HG03558 (cell line): ENCODE results near the gene SAP25.
"Not testable (repeated sequence)": the region's sequence is repeated elsewhere in the genome, so short reads cannot be mapped to it uniquely, and the experiment has no call there.

Source experiments
- ATAC-seq: cut with Tn5 transposase; IDR thresholded peaks from one replicate; pipeline ENCODE4 v1.9.1; 2021; ENCODE audit warnings: moderate number of reproducible peaks; ENCODE audit not compliant: unreplicated experiment; ENCODE audit errors: extremely low read depth

The SAP25 gene

DNA sequence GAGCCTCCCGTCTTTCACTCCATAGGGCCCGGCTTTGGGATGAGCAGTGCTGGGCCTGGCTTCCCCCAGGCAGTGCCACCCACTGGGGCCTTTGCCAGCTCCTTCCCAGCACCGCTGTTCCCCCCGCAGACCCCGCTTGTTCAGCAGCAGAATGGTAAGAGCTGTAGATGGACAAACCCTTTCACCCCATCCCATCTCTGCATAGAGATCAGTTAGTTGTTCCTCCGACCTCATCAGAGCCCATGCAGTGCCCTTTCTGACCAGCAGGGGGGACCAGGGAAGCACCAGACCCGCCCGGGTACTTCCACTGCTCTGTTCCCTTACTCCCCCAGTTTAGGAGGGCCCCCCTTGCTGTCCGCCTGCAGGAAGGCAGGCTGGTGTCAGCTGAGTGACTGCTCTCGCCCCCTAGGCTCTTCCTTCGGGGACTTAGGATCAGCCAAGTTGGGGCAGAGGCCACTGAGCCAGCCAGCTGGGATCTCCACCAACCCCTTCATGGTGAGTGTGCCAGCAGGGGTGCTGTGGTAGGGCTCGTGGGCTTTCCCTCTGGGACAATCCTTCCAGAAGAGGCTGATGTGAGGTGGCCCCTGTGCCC is 9.8 kb downstream of the SAP25 start:
- no peak for ATAC-seq

DNA sequence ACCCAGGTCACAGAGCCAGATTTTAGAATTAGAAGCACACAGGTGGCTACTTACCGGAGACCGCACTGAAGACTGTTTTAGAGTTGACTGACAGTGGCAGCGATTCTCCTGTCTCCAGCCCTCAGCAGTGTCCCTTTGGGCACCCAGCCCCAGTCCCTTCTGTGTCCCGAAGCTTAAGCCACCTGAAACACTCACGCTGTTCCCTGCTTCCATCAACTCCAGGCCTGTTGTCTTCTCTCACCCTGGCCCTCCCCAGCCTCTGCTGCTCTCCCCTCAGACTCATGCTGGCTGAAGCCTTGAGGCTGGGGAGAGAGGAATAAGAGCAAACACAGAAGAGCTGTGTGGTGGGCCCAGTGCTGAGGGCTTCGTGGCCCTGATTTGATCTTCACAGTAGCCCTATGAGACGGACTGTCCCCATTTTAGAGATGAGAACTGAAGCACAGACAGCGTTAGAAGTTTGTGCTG is 10.6 kb downstream of the SAP25 start:
- ATAC-seq = no peak

DNA sequence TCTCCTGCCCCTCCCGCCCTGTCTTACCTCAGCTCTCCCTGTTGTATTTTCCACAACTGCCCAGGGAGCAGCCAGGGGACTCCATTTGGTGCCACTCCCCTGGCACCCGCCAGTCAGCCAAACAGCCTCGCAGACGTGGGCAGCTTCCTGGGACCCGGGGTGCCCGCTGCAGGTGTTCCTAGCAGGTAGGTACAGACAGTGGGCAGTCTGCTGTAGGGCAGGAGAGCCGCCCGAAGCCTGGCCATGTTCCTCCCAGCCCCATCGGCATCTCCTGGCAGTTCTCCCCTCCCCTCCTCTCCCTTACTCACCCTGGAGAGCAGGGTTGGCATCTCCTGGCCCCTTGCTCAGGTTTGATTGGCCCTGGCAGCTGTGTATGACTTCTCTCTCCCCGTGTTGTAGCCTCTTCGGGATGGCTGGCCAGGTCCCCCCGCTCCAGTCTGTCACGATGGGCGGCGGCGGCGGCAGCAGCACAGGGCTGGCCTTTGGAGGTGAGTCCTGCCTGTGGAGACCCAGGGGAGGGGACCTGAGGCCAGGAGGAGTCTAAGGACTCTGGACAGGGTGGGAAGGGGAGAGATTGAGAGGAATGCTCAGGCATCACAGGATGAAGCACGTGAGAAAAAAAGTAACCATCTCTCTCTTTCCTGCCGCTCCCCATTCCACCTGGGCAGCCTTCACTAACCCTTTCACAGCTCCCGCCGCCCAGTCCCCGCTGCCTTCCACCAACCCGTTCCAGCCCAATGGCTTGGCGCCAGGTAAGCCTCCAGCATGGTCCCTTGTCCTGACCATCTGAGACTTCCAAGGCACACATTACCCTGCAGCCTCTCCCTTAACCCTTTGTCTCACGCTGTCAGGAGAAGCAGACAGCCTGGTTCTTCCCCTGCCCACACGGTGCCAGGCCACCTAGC is 11.3 kb downstream of the SAP25 start:
- ATAC-seq = no peak

DNA sequence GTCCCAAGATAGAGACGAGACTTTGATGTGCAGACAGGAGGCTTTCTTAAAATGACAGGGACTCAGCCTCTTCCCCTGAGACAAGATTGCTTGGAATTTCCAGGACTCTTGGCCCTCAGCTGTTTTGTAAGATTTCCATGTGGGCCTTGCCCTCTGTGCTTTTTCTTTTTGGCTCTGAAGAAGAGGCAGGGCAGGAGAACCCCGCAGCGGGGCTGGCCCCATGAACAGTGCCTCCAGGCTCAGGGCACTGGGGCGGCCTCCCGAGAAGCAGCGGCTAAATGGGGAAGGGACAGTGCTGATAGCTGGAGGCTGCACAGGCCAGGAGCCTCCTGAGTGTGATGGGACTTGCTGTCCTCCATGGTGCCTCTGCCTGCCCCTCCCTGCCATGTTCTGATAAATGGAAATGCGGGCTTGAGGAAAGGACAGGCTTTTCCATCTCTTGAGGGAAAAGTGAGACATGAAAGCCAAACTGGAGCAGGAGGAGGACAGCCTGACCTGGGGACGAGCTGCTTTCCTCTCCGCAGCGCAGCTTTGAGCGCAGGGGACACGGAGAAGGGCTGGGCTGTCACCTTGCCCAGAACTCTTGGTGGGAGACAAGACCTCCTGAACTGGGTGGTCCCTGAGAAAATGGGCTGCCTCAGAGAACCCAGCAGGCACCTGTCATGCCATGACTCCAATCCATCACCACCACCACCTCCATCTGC is 12.1 kb downstream of the SAP25 start:
- no peak for ATAC-seq

DNA sequence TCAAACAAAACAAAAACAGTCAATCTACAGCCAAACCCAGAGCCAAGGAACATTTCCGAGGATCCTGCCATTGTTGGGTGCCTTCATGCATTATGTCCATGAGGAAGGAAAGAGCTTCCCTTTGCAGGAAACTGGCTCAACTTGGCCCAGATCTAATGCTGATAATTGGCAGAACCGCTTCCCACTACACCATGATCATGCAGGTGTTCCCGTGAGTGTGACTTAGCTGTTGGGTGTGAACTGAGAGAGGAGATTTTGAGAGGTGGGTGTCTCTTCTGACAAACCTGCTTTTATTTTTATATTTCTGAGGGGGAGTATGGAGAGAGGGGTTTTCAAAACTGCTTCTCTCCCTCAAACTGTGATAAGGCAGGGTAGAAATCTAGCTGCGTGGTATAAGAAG is 14.6 kb downstream of the SAP25 start:
- ATAC-seq = no peak

DNA sequence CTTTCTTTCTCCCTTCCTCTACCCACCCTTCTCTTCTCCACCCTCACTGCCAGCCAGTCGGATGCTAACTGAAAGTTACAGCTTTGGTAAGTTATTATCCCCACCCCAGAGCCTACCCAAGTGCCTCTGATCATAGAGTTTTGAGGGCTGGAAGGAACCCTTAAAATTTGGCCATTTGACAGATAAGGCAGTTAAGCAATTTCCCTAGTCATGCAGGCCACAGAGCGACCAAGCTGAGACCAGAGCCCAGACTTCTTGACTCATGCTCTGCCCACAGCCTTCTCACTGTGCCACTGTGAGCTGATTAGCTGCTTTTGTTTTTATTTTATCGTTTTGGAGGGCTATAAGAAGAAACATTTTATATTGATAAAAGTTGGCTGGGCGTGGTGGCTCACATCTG is 17.2 kb downstream of the SAP25 start:
- no peak for ATAC-seq

DNA sequence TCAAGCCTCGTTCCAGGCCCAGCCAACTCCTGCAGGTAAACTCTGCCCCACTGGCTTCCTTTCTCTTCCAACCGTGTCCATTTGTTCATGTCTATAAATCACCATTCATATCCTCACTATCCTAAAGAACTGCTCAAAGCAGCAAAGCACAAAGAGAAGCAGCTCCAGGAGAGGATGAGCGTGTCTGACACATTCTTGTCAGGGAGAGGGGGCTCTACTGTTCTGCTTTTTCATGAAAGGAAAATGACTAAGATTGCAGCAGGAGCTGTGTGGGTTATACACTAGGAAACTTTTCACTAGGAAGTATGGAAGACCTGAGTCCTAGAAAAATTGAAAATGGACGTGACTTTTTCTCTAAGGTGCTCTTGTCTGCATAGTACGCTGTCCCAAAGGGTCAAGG is 18.0 kb downstream of the SAP25 start:
- ATAC-seq = no peak

DNA sequence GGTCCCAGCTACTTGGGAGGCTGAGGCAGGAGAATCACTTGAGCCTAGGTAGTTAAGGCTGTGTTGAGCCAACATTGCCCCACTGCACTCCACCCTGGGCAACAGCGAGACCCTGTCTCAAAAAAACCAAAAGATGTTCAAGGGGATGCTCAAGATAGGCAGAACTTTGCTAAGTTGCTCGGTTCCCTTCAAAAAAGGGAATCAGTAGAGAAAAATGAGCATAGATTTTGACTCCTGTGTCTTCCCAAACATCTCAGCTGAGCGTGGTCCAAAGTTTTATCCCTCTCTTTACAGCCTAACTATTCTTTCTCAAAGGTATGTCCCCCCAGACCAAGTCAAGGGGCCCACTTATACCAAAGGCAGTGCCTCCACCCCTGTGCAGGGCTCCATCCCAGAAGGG is 20.7 kb downstream of the SAP25 start:
- no peak for ATAC-seq

DNA sequence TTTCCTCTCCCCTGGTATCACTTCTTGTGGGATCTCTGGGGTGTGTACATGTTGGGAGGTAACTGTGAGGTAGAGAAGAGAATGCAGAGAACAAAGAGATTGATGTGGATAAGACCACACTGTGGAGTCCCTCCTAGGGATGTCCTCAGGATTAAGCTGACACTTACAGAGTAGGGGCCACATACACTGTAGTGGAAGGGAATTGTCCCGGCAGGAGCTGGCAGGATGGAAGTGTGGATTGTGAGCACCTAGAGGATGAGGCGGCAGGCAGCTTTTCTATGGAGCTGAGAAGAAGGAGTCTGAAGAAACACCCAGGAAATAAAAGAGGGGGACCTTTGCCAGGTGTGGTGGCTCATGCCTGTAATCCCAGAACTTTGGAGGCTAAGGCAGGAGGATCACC is 21.2 kb downstream of the SAP25 start:
- no peak for ATAC-seq

DNA sequence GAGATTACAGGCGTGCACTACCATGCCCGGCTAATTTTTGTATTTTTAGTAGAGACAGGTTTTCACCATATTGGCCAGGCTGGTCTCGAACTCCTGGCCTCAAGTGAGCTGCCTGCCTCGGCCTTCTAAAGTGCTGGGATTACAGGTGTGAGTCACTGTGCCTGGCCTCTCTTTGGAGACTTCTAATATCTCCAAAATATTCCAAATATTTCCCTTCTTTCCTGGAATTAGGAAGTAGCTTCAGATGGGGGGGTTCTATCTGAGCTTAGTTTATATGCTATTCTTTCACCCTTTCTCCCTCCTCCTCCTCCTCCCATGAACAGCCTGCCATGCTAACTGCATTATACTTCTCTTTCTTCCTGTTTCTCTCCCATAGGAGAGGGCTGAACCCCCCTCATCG is 25.3 kb downstream of the SAP25 start:
- not testable (repeated sequence) for ATAC-seq

DNA sequence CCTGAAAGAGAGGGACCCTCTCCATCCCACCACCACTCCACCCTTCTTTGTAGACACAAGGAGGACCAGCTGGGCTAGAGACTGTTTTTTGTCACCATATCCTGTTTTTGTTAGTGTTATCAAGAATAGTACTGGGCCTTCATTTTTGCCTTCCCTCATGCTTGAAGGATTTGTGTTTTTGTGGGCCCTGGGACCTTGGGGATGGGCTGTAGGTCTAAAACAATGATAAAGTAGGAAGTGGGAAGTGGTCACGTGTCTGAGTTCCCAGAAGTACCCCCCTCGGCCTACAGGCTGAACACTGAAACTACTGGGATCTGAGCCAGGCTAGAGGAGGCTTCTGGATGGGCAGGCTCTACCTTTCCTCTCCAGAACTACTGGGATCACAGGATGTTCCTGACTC is 25.8 kb downstream of the SAP25 start:
- ATAC-seq = no peak

DNA sequence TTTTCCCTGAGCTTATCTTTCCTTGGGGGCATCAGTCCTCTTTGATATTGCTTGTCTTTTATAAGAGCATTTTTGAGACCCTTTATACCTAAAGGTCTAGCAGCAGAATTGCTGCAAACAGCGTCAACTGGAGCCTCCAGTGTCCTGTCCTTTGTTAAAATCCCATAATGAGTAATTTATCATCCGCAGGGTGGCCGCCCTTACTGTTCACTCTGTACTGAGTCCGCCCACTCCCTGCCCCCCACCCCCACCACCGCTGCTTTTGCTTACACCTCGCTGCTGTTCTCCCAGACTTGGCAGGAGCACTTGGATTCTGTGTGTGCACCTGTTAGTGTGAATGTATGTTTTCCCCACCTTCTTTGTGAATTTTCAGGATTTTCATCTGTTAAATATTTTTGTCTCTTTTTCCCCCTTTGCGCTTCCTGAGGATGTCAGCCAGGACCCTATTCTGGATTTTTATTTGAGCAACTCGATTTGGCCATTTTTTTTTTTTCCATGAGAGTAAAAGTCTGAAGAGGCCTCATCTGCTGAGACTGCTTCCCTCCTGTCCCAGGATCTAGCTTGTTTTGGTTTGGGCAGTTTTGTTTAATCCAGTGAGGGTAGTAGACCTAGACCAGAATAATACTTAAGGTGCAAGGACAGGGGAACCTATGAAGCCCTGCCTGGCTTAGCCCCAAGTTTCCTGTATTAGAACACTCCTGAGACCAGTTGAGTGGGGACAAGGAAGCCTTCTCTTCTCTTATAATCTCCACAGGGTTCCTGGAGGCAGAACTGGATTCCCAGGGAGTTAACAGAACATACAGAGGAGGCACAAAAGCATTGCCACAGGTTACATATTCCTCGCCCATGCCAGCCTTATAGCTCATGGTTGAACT is 26.5 kb downstream of the SAP25 start:
- no peak for ATAC-seq

DNA sequence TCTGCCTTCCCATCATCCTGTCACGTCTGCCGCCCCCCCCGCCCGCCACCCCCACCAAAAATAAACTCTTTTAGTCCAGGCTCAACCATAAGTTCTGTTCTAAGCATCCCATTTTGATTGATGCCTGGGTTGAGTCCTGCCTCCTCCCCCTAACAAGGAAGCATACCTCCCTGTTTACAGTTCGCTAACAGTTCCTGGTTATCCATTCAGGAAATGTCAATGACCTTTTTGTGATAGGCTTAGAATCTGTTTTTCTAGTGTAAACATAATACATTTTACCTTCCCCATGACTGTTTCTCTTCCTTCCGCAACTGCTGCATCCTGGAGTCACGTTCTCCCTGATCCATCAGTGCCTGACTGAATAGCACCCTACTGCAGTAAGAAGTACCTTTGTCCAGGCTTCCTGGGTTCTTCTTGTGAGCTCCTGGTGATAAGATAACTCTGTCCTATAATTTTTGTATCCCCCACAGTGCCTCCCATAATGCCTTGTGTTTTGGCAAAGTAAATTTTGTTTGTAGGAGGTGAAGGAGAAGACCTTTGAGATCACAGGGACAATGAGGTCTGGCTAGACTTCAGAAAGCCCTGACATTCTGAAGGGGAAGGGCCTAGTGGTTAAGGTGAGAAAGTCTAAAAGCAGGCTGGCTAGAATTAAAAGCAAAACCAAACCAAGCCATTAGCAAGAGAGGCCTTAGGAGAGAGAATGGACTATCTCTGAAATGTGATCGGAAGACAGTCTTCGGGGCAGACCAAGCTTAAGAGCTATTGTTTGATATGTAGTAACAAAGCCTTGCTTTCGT is 27.4 kb downstream of the SAP25 start:
- ATAC-seq = no peak

DNA sequence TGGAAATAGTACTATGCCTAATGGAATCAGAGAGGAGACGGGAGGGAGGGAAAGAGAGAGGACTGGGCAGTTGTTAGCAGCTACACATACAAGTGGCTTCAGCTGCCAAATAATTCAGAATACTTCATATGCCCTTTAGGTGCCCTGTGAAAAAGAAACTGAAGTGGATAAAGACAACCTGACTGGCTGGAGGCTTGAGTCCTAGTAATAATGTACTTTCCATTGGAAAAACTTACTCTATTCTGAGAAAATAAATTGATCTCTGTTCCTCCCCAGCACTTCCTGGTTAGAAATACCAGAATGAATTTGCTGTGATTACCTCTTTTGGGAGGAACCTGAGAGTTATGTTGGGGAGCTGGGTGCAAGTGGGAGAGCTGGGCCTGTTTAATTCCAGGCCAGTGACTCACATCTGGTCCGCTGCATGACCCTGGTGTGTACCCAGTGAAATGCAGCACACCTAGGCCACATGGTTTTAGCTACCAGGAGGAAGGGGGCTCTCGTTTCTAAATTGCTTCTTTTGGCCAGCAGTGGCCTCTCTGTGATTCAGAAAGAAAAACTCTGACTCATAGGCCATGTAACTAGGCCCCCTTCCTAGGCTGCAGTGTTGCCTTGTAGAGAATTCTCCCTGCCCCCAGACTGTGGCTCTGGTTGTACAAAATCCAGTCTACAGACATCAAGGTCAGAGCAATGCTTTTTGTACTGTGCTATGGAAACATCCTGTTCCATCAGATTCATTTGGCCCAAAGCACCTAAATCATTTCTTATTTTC is 28.2 kb downstream of the SAP25 start:
- peak; percentile 38 for ATAC-seq

DNA sequence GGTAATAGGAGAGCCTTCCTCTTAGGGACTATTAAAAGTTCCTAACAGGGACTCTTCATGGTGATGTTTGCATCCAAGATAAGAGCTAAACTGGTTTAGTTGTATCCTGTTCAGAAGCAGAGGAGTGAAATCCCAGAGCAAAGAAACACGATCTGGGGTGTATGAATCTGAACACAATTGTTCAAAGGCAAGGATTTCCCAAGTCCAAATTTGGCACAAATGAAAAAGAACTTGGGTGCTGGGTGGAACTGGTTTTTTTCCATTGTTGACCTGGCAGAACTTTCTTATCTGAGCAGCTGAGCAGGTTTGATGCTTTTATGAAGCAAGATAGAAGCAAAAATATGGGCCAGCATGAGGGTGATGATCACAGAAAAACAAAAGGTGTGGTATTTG is 28.7 kb downstream of the SAP25 start:
- no peak for ATAC-seq

DNA sequence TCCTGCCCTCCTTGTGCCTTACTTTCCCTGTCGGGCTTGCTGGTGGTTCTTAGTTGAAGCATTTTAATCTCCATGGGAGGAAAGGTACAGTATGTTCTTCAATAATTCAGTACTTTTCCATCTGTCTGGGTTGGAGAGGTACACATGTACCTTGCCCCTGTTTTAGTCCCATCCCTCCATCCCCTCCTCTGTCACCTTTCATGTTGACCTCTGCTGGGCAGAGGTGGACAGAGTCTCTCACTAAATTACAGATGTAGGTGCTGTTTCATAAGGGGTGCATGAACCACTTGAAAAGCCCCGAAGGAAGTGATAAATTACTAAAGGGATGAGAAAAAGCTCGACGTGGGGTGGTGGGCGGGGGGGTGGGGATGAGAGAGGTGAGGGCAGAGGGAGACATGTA is 29.3 kb downstream of the SAP25 start:
- ATAC-seq = no peak

DNA sequence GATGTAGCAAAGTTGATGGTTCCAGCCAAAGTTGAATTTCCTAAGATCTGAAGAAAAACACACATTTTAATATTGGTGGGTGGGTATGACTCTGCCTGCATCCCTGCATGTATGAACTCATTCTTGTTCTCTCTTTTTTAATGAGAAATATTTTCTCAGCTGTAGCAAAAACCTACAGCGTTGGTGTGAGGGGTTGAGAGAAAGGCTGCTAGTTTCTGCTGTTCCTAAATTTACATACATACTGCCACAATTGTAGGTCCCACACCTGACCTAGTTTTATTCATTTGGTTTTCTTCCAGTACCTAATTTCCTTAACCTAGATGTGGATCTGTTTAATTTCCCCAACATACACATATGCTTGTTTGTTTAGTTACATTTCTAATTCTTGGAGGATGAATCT is 30.1 kb downstream of the SAP25 start:
- no peak for ATAC-seq

DNA sequence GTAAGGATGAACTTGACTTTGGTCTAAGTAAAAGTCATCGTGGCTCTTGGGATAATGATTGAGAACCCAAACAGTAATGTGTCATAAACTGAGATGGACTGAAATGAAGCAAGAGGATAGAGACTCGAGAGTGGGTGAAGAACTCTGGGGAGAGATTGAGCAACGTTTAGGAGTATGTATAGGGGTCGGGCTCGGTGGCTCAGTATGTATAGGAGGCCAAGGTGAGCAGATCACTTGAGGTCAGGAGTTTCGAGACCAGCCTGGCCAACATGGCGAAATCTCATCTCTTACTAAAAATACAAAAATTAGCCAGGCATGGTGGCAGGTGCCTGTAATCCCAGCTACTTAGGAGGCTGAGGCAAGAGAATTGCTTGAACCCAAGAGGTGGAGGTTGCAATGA is 32.4 kb downstream of the SAP25 start:
- ATAC-seq = not testable (repeated sequence)
